HL-60/S4 (cell line): ENCODE results near the gene MATN4.

Experiments used
- in situ Hi-C: fragments of 300-500 bp; cut with MboI; formaldehyde crosslinking; loops from 2 replicates; pipeline ENCODE4 v1.14.3; 2022; ENCODE audit warnings: low sequenced_read_pairs

MATN4 gene

DNA sequence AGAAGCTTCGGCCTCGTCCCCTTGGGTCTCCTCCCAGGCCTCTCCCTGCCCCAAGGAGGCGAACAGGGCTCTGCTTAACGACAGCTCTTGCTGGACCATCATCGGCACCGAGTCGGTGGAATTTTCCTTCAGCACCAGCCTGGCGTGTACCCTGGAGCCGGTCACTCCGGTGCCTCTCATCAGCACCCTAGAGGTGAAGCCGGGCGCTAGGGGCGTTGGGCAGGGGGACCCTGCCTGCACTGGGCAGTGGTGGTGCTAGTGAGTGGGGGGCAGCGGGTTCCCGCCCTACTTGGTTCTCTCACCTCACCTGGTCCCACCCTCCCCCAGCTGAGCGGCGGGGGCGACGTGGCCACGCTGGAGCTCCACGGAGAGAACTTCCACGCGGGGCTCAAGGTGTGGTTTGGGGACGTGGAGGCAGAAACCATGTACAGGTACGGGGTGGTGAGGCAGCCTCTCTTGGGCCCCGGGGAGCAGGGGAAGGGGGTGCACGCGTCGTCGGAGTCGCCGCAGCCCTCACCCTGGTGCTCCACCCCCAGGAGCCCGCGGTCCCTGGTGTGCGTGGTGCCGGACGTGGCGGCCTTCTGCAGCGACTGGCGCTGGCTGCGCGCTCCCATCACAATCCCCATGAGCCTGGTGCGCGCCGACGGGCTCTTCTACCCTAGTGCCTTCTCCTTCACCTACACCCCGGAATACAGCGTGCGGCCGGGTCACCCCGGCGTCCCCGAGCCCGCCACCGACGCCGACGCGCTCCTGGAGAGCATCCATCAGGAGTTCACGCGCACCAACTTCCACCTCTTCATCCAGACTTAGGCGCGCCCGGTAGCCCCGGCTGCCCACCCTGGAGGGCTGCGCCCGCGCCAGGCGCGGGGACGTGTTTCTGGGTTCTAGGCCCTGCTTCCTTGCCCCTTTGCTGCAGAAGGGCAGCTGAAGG lies 8.3 kb upstream of the MATN4 start:
- in situ Hi-C loops, result no loop called here

DNA sequence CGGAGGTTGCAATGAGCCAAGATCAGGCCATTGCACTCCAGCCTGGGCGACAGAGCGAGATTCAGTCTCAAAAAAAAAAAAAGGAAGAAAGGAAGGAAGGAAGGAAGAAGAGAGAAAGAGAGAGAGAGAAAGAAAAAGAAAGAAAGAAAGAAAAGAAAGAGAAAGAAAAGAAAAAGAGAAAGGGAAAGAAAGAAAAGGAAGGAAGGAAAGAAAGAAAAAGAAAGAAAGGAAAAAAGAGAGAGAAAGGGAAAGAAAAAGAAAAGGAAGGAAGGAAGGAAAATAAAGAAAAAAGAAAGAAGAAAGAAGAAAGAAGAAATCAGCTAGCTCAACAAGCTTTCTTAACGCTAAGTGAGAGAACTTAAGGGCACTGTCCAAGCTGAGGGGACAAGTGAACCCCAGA lies 7.6 kb upstream of the MATN4 start:
- in situ Hi-C loops, result no loop called here

DNA sequence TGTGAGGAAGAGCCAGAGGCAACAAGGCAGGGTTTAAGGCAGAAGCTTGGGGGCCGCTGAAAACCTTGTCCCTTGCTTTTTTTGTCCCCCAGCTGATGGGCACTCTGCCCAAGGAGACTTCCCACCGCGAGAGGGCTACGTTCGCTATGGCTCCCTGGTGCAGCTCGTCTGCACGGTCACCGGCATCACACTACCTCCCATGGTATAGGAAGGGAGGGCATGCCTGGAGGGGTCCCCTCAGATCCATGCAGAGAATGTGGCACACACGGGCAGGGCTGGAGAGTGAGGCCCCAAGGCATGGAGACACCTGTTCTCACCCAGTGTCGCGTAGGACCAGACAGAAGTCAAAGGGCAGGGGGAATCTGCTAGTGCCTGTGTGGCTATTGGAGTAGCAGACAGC lies 5.8 kb upstream of the MATN4 start:
- in situ Hi-C loops, result no loop called here

DNA sequence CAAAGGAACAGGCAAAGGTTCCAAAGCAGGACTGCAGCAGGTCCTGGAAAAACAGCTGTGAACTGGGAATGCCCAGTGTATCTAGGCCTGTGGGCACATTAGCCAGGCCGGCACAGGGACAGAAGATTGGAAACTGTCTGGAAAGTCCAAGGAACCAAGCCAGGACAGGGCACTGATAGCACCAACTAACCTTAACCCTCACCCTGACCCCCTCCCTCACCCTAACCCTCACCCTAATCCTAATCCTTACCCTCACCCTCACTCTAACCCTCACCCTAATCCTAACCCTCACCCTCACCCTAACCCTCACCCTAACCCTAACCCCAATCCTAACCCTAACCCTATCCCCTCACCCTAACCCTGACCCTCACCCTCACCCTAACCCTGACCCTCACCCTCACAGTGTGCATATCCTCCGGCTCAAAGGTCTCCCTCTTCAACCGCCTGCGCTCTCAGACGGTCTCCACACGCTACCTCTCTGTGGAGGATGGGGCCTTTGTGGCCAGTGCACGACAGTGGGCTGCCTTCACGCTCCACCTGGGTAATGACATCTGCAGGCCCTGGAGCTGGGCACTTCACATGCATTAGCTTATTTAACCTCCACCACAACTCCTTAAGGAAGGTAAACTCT lies 5.1 kb upstream of the MATN4 start:
- in situ Hi-C loops, result no loop called here

- in situ Hi-C loops, result no loop called here
Observed at GRCh38 chr20:45312241-45312640, 4.1 kb upstream of the MATN4 start.

DNA sequence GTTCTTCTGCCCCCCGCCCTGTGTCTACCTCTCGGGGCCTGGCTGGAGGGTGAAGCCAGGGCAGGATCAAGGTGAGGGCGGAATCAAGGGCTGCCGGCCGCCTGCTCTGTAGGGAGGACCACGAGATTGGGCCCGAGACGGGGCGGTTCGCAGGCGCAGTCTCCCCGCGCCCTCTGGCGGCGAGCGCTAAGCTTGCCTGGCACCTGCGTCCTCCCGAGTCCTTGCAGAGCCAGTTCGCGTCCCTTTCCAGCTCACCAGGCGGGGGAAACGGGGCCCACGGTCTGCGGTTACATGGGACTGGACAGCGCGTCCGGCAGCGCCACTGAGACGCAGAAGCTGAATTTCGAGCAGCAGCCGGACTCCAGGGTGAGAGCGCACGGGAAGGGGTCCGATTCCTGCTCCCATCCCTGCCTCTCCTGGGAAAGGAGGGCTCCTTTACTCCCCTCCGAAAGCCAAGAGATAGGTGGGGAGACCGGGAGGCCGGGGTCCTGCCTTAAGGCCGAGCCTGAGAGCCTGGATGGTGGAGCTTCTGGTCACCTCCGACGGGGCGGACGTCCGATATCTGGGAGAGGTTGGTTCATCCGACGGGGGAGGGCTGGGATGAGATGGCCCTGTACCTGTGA lies 3.6 kb upstream of the MATN4 start:
- in situ Hi-C loops, result no loop called here

- in situ Hi-C loops, result no loop called here
Observed at GRCh38 chr20:45309075-45309474, 976 bp upstream of the MATN4 start.

- in situ Hi-C loops, result no loop called here
Observed at GRCh38 chr20:45307076-45307640, 941 bp downstream of the MATN4 start.

GRCh38 chr20:45306431-45306982 lies 1.6 kb downstream of the MATN4 start, which contains the start of gene RBPJL:
RBPJL (plus strand) TSS chr20:45306840; CDS start chr20:45306923, 83 bp downstream.
- in situ Hi-C loops, result no loop called here

DNA sequence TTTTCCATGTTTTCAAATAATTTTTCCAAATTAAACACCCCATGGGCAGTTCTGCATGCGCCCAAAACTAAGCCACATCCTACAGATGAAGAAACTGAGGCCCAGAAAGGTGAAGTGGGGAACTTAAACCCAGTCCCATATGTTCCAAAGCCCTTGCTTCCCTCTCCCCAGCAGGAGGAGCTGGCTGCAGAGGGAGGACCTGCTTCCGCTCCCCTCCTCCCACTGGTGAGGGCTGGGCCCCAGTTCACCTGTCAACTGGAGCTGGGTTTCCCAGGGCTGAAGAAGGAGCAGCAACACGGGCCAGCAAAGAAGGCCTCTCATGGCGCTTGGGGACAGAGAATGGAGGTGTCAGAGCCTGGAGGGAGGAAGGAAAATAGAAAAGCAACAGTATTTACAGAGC lies 2.8 kb downstream of the MATN4 start:
- in situ Hi-C loops, result no loop called here

GRCh38 chr20:45304464-45304999 lies 3.6 kb downstream of the MATN4 start:
- in situ Hi-C loops, result no loop called here

DNA sequence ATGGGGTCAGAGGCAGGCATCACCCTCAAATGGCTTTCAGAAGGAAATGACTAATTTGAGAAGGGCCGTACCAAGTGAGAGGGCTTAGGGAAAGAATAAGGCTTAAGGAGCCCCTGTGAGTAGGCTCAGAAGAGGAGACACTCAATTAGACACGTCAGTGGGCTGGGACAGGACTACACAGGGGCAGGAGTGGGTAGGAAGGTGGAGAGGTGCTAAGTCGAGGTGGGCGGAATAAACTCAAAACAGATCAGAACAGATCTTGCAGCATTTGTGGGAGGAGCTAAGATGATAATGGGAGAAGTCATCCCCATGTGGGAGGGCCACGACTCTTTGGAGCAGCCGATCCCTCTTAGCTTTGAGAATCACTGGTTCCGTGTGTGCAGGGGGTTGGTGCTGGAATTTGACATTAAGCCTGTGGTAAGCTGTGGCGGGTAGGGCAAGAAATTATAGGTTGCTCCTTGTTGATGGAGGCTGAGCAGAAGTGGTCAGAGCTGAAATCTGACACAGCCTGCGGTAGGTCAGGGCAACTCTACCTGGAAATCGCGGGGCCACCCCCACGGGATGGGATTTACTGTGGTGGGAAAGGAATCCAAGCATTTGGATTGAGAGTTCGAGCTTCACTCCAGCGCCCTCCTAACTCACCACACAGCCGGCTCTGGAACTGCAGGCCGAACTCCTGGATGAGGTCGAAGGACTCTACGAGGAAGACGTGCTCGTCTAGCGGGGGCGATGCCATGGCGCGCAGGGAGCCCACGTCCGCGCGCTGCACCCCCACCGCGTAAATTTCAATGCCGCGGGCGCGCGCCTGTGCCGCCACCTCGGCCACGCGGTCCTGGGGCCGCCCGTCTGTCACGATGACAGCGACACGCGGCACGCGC lies 4.3 kb downstream of the MATN4 start:
- in situ Hi-C loops, result no loop called here

DNA sequence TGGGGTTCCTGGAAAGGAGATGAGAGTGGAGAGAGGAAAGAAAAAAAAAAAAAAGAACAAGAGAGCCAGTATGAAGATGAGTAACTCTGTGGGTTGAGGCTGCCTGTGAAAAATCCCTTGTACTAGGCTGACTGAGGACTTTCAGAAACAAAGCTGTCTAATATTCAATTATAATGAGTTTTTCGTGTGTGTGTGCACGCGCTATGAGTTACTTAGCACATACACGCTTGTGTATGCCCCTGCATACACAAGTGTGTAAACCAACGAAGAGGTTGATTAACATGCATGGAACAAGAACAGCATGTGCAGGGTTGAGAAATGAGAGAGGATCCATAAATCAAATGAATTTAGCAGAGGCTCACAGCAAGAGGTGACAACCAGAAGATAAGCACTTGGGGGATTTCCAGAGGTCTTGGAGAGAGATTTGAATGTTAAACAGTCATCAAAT lies 6.3 kb downstream of the MATN4 start:
- in situ Hi-C loops, result no loop called here

DNA sequence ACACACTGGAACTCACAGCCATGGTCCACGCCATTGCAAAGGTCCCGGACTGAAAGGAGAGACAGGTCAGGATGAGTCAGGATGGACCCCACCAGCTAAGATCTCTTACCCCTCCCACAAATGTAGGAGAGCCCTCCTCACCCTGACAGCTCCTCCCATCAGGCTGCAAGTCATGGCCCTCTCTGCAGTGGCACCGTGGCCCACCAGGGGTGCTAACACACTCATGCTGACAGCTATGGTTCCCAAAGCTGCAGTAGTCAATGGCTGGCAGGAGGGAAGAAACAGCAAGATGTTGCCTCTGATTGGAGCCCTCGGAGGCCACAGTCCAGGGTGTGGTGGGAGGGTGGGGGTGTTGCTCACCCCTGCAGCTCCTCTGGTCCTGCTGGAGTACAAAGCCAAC lies 7.1 kb downstream of the MATN4 start:
- in situ Hi-C loops, result no loop called here

DNA sequence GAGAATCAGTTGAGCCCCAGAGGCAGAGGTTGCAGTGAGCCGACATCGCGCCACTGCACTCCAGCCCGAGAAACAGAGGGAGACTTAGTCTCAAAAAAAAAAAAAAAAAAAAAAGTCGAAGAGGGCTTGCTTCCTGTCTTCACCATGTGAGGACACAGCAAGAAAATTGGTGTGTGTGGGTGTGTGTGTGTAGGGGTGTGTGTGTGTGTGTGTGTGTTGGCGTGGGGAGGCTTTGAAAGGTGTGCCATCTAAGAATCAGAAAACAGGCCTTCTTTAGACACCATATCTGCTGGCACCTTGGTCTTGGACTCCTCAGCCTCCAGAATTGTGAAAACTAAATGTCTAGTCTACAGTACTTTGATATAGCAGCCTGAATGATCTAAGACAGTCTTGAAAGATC lies 8.3 kb downstream of the MATN4 start:
- in situ Hi-C loops, result no loop called here

- in situ Hi-C loops, result no loop called here
Observed at GRCh38 chr20:45297786-45298497, 10.2 kb downstream of the MATN4 start.

GRCh38 chr20:45294659-45295058 lies 13.4 kb downstream of the MATN4 start:
- in situ Hi-C loops, result no loop called here

- in situ Hi-C loops, result no loop called here
Observed at GRCh38 chr20:45294003-45294368, 14.1 kb downstream of the MATN4 start.
